Measurements from ENCODE around the gene MSRB3.

DNA sequence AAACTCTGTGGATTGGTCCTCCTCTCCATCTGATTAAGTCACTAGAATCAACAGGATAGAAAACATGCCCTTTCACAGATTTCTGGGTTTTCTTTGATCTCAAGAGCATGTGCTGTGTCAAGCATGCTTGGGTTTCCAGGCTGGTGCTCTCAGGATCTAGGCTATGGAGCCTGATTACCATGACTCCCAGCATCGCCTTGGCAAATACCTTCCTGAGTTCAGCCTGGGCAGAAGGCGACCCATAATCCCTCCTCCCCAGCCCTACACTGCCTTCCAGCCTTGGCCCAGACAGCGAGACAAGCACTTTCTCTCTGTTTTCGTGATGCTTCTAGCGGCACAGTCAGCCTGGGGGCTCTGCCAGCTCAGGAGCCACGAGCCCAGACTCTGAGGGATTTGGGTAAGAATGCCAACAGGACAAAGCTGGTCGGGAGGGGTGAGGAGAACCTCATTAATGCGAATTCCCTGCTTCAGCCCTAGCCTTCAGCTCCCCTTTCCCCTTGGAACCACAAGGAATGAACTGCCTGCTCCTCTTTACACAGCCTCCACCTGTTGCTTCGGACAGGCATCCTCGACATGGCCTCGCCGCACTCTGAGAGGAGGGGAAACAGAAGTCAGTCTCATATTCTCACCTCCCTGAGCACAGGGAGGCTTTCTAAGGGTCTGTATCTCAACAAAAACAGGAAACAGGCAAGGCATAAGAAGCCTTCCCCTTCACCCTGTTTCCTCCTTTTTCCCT, 227.1 kb downstream of the MSRB3 start:
- no peak for TF ChIP-seq EP300 (conservative IDR thresholded peaks at IDR 0.05; ENCODE audit: poor library complexity, severe bottlenecking)
- TF ChIP-seq, protein P1, sequence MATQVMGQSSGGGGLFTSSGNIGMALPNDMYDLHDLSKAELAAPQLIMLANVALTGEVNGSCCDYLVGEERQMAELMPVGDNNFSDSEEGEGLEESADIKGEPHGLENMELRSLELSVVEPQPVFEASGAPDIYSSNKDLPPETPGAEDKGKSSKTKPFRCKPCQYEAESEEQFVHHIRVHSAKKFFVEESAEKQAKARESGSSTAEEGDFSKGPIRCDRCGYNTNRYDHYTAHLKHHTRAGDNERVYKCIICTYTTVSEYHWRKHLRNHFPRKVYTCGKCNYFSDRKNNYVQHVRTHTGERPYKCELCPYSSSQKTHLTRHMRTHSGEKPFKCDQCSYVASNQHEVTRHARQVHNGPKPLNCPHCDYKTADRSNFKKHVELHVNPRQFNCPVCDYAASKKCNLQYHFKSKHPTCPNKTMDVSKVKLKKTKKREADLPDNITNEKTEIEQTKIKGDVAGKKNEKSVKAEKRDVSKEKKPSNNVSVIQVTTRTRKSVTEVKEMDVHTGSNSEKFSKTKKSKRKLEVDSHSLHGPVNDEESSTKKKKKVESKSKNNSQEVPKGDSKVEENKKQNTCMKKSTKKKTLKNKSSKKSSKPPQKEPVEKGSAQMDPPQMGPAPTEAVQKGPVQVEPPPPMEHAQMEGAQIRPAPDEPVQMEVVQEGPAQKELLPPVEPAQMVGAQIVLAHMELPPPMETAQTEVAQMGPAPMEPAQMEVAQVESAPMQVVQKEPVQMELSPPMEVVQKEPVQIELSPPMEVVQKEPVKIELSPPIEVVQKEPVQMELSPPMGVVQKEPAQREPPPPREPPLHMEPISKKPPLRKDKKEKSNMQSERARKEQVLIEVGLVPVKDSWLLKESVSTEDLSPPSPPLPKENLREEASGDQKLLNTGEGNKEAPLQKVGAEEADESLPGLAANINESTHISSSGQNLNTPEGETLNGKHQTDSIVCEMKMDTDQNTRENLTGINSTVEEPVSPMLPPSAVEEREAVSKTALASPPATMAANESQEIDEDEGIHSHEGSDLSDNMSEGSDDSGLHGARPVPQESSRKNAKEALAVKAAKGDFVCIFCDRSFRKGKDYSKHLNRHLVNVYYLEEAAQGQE (IDR thresholded peaks at IDR 0.05; ENCODE audit: borderline replicate concordance), result no peak
- TF ChIP-seq, protein P2, sequence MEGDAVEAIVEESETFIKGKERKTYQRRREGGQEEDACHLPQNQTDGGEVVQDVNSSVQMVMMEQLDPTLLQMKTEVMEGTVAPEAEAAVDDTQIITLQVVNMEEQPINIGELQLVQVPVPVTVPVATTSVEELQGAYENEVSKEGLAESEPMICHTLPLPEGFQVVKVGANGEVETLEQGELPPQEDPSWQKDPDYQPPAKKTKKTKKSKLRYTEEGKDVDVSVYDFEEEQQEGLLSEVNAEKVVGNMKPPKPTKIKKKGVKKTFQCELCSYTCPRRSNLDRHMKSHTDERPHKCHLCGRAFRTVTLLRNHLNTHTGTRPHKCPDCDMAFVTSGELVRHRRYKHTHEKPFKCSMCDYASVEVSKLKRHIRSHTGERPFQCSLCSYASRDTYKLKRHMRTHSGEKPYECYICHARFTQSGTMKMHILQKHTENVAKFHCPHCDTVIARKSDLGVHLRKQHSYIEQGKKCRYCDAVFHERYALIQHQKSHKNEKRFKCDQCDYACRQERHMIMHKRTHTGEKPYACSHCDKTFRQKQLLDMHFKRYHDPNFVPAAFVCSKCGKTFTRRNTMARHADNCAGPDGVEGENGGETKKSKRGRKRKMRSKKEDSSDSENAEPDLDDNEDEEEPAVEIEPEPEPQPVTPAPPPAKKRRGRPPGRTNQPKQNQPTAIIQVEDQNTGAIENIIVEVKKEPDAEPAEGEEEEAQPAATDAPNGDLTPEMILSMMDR (IDR thresholded peaks at IDR 0.05; ENCODE audit: poor library complexity, severe bottlenecking), result no peak
- no peak for TF ChIP-seq EZH2 (IDR thresholded peaks at IDR 0.05; ENCODE audit: borderline replicate concordance, insufficient read depth, low read length, poor library complexity, severe bottlenecking)
- TF ChIP-seq SMC3 (conservative IDR thresholded peaks at IDR 0.05; ENCODE audit: poor library complexity), result no peak
- TF ChIP-seq POLR2AphosphoS5 (IDR thresholded peaks at IDR 0.05), result no peak
- no peak for TF ChIP-seq TAF1 (IDR thresholded peaks at IDR 0.05; ENCODE audit: low read depth)
